ENCODE data around the gene SLC25A13. TPM values are rescaled to one million over a fixed set of nuclear protein-coding genes. Genes with fewer than 3 reads are reported as not detected.
"Not testable (repeated sequence)": the region's sequence is repeated elsewhere in the genome, so short reads cannot be mapped to it uniquely, and the experiment has no call there.

Gene SLC25A13
- total RNA-seq, 1 experiment from 2014 or later = 52.5 TPM

GRCh38 chr7:96297876-96298275 is 24.0 kb downstream of the SLC25A13 start:
- H4K20me1 ChIP-seq (ENCODE audit: insufficient read depth) = peaks cover 23% of the 10 kb centered on the region
- DNase-seq = no peak
- peaks cover 44% of the 10 kb centered on the region for H3K79me2 ChIP-seq (ENCODE audit: low read depth)
- H3K4me3 ChIP-seq = no peak overlapping the region
- ChIA-PET CTCF (no interaction called here), POLR2A (ENCODE audit: unreplicated experiment) (no interaction called here)
- peaks cover 4% of the 10 kb centered on the region for H3K4me1 ChIP-seq (replicated peaks; ENCODE audit: insufficient read depth)
- no peak for TF ChIP-seq EZH2 (IDR thresholded peaks at IDR 0.05; ENCODE audit: low read depth)
- TF ChIP-seq CTCF (conservative IDR thresholded peaks at IDR 0.05) = no peak
- BruUV-seq (replicated peaks) = no TSS peak
- H3F3A ChIP-seq (ENCODE audit: insufficient read depth, low read depth) = peaks cover 4% of the 10 kb centered on the region; the same call in 1 of the 2 replicates
- H3K27ac ChIP-seq = no peak overlapping the region
- H3K9me2 ChIP-seq (ENCODE audit: insufficient read depth) = no peaks in the 10 kb centered on the region
- H3K36me3 ChIP-seq (ENCODE audit: low read depth) = no peaks in the 10 kb centered on the region; the same call in 1 of the 2 replicates
- intact Hi-C loops (cut with micrococcal nuclease; ENCODE audit: unreplicated experiment) = no loop called here
- no peak overlapping the region for H3K4me2 ChIP-seq
- no peak overlapping the region for H2AFZ ChIP-seq
- no peaks in the 10 kb centered on the region for H3K27me3 ChIP-seq (ENCODE audit: insufficient read depth, low read depth)
- no peaks in the 10 kb centered on the region for H3K9me3 ChIP-seq (ENCODE audit: insufficient read depth, low read depth)

GRCh38 chr7:96297446-96297845 is 24.5 kb downstream of the SLC25A13 start:
- H3K4me3 ChIP-seq; H3K27me3 ChIP-seq (ENCODE audit: insufficient read depth, low read depth); intact Hi-C loops (cut with micrococcal nuclease; ENCODE audit: unreplicated experiment); H3K36me3 ChIP-seq (ENCODE audit: low read depth); BruUV-seq (replicated peaks); H3K4me2 ChIP-seq; H3K9me3 ChIP-seq (ENCODE audit: insufficient read depth, low read depth); CTCF ChIA-PET; POLR2A ChIA-PET (ENCODE audit: unreplicated experiment); H3K9me2 ChIP-seq (ENCODE audit: insufficient read depth); H3K4me1 ChIP-seq (replicated peaks; ENCODE audit: insufficient read depth); H3F3A ChIP-seq (ENCODE audit: insufficient read depth, low read depth); H3K27ac ChIP-seq; DNase-seq; H2AFZ ChIP-seq: not testable (repeated sequence)
- H4K20me1 ChIP-seq (ENCODE audit: insufficient read depth) = peaks cover 21% of the 10 kb centered on the region
- peaks cover 42% of the 10 kb centered on the region for H3K79me2 ChIP-seq (ENCODE audit: low read depth)

- H3K4me3 ChIP-seq; H3K27me3 ChIP-seq (ENCODE audit: insufficient read depth, low read depth); CTCF ChIA-PET; BruUV-seq (replicated peaks); H3F3A ChIP-seq (ENCODE audit: insufficient read depth, low read depth); H3K4me1 ChIP-seq (replicated peaks; ENCODE audit: insufficient read depth); H2AFZ ChIP-seq; H3K9me2 ChIP-seq (ENCODE audit: insufficient read depth); H3K36me3 ChIP-seq (ENCODE audit: low read depth); H3K27ac ChIP-seq; POLR2A ChIA-PET (ENCODE audit: unreplicated experiment); intact Hi-C loops (cut with micrococcal nuclease; ENCODE audit: unreplicated experiment); H4K20me1 ChIP-seq (ENCODE audit: insufficient read depth); H3K9me3 ChIP-seq (ENCODE audit: insufficient read depth, low read depth); H3K4me2 ChIP-seq; H3K79me2 ChIP-seq (ENCODE audit: low read depth); DNase-seq: not testable (repeated sequence)
Measured at GRCh38 chr7:96293911-96294310, 28.0 kb downstream of the SLC25A13 start.

- no peaks in the 10 kb centered on the region for H3K9me3 ChIP-seq (ENCODE audit: insufficient read depth, low read depth)
Measured at GRCh38 chr7:96287559-96287958, 34.3 kb downstream of the SLC25A13 start.

More at GRCh38 chr7:96287559-96287958, 34.3 kb downstream of the SLC25A13 start:
- TF ChIP-seq EZH2 (IDR thresholded peaks at IDR 0.05; ENCODE audit: low read depth) = no peak
- no peak for TF ChIP-seq CTCF (conservative IDR thresholded peaks at IDR 0.05)
- no peak overlapping the region for H3K27ac ChIP-seq
- CTCF ChIA-PET = no interaction called here
- H3K27me3 ChIP-seq (ENCODE audit: insufficient read depth, low read depth) = no peaks in the 10 kb centered on the region
- POLR2A ChIA-PET (ENCODE audit: unreplicated experiment) = no interaction called here
- H3K9me2 ChIP-seq (ENCODE audit: insufficient read depth) = no peaks in the 10 kb centered on the region
- H3K4me2 ChIP-seq = no peak overlapping the region
- H3K79me2 ChIP-seq (ENCODE audit: low read depth) = peaks cover 37% of the 10 kb centered on the region
- intact Hi-C loops (cut with micrococcal nuclease; ENCODE audit: unreplicated experiment) = no loop called here
- no peaks in the 10 kb centered on the region for H3F3A ChIP-seq (ENCODE audit: insufficient read depth, low read depth)
- H3K36me3 ChIP-seq (ENCODE audit: low read depth) = no peaks in the 10 kb centered on the region
- no TSS peak for BruUV-seq (replicated peaks)
- no peak overlapping the region for H2AFZ ChIP-seq
- H3K4me1 ChIP-seq (replicated peaks; ENCODE audit: insufficient read depth) = no peaks in the 10 kb centered on the region
- peaks cover 14% of the 10 kb centered on the region; the same call in 1 of the 2 replicates for H4K20me1 ChIP-seq (ENCODE audit: insufficient read depth)
- no peak overlapping the region for H3K4me3 ChIP-seq
- DNase-seq = no peak

All from PC-9 (cell line).